ENCODE measurements around the gene LTBP3. TPM values are rescaled to one million over a fixed set of nuclear protein-coding genes. Genes with fewer than 3 reads are reported as not detected.

LTBP3 gene
- total and polyA plus RNA-seq, 4 donors = 8.8 to 46.2 (median 17.0) TPM

- Histone ChIP-seq H3K36me3 (ENCODE audit: control insufficient read depth in 4 of 4, insufficient read depth in 3 of 4, low read depth in 1 of 4, low read length in 3 of 4) (peaks cover 0 to 8% (median 0%) of the 10 kb centered on the region in 4 donors), H3K4me3 (ENCODE audit: low read depth in 1 of 3, low read length in 3 of 3) (no peak overlapping the region), H3K9me3 (ENCODE audit: control insufficient read depth in 4 of 4, low read length in 3 of 4) (no peaks in the 10 kb centered on the region), H3K4me1 (ENCODE audit: control insufficient read depth in 4 of 4, insufficient read depth in 4 of 4, low read length in 3 of 4) (peaks cover 4 to 50% (median 25%) of the 10 kb centered on the region in 4 donors), H3K9ac (ENCODE audit: low read depth in 1 of 2, low read length in 2 of 2) (no peak overlapping the region), H3K27ac (ENCODE audit: low read depth in 1 of 2, low read length in 2 of 2) (no peak overlapping the region), H3K27me3 (ENCODE audit: control insufficient read depth in 4 of 4, insufficient read depth in 4 of 4, low read length in 3 of 4) (no peaks in the 10 kb centered on the region)
- TF ChIP-seq REST (IDR thresholded peaks at IDR 0.05) = no peak
- no peak for TF ChIP-seq YY1 (IDR thresholded peaks at IDR 0.05)
- no peak for TF ChIP-seq GABPA (IDR thresholded peaks at IDR 0.05 in 1 of 2, conservative IDR thresholded peaks at IDR 0.05 in 1 of 2)
- no peak for TF ChIP-seq NR2F2 (IDR thresholded peaks at IDR 0.05)
- TF ChIP-seq MAX (IDR thresholded peaks at IDR 0.05) = no peak
- no peak for TF ChIP-seq EGR1 (IDR thresholded peaks at IDR 0.05; ENCODE audit: low read depth in 2 of 2)
- TF ChIP-seq FOXA1 (IDR thresholded peaks at IDR 0.05) = no peak
- no peak for TF ChIP-seq RXRA (IDR thresholded peaks at IDR 0.05)
- no peak for TF ChIP-seq JUND (IDR thresholded peaks at IDR 0.05)
- no peak for TF ChIP-seq HNF4A (conservative IDR thresholded peaks at IDR 0.05)
- TF ChIP-seq ATF3 (IDR thresholded peaks at IDR 0.05) = no peak
- no peak for TF ChIP-seq ZBTB33 (IDR thresholded peaks at IDR 0.05)
- TF ChIP-seq TAF1 (conservative IDR thresholded peaks at IDR 0.05) = no peak
- TF ChIP-seq FOXA2 (IDR thresholded peaks at IDR 0.05) = no peak
- TF ChIP-seq RAD21 (IDR thresholded peaks at IDR 0.05) = no peak
- TF ChIP-seq CTCF (IDR thresholded peaks at IDR 0.05; ENCODE audit: low read depth, low read length, missing input control) = no peak
- TF ChIP-seq HNF4G (IDR thresholded peaks at IDR 0.05) = no peak
- no peak for TF ChIP-seq SP1 (IDR thresholded peaks at IDR 0.05)
- WGBS = 95% methylated on average over 3 of the region's 3 CpGs
- DNase-seq (ENCODE audit: low spot score) = no peak
These were observed 9.1 kb downstream of the LTBP3 start for GRCh38 chr11:65549096-65549495.

All from liver (tissue), 9 donors.